ENCODE results near the gene SRL. TPM values are rescaled to one million over a fixed set of nuclear protein-coding genes. Genes with fewer than 3 reads are reported as not detected.

SRL gene
- total and polyA plus RNA-seq, 2 experiments from 2014 or later: not detected

DNA sequence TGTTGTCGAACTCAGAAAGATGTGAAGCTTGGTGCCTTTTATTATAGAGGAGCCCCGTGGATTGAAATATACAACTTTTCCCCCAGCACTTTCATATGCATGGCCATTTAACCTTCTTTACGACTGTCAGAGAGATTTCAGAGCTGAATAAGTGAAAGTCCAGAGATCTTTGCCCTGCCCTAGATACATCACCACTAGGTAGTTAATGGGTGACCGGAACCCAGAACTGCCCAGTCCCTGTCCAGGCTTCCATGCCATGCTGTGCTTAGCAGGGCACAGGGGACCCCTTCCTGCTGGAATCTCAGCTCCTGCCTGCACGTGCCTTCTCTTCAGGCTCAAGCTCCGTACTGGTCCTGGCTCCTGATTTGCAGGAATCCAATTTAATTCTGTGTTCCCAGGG is 32.2 kb downstream of the SRL start:
- in situ Hi-C loops (cut with MboI): loop anchor here (10.0 kb wide), 1 partner anchor 115 kb away; no protein-coding TSS in a partner anchor
- peaks cover 22% of the 10 kb centered on the region for H3K4me1 ChIP-seq (ENCODE audit: insufficient read depth)
- H3K36me3 ChIP-seq (ENCODE audit: low read depth): no peaks in the 10 kb centered on the region
- peaks cover 12% of the 10 kb centered on the region; the same call in 1 of the 2 replicates for H3F3A ChIP-seq (ENCODE audit: insufficient read depth)
- H3K9me3 ChIP-seq (ENCODE audit: low read depth): no peaks in the 10 kb centered on the region
- no peaks in the 10 kb centered on the region for H3K9me2 ChIP-seq (ENCODE audit: insufficient read depth)
- TF ChIP-seq EZH2 (IDR thresholded peaks at IDR 0.05; ENCODE audit: insufficient read depth, poor library complexity, severe bottlenecking) (no peak), EZH2phosphoT487 (IDR thresholded peaks at IDR 0.05; ENCODE audit: insufficient read depth, low read depth) (no peak)
- no peak overlapping the region for H3K4me2 ChIP-seq (ENCODE audit: unreplicated experiment)
- no peaks in the 10 kb centered on the region for H4K20me1 ChIP-seq (ENCODE audit: insufficient read depth)
- no peak for DNase-seq
- H3K79me2 ChIP-seq (ENCODE audit: insufficient read depth): no peaks in the 10 kb centered on the region
- 72 to 80% methylated on average over 6 of the region's 6 CpGs for WGBS, 2 experiments (ENCODE audit: low coverage in 1 of 2, low lambda C conversion rate in 2 of 2, missing lambda C conversion rate in 2 of 2)
- no peaks in the 10 kb centered on the region for H3K27me3 ChIP-seq (replicated peaks; ENCODE audit: insufficient read depth)
- no peak overlapping the region for H3K4me3 ChIP-seq
- no peak overlapping the region for H3K27ac ChIP-seq
- no peak overlapping the region for H3K9ac ChIP-seq
- no peak overlapping the region for H2AFZ ChIP-seq

GRCh38 chr16:4208341-4208751 is 33.5 kb downstream of the SRL start:
- Histone ChIP-seq H3K27ac (no peak overlapping the region), H2AFZ (no peak overlapping the region), H3K79me2 (ENCODE audit: insufficient read depth) (no peaks in the 10 kb centered on the region), H3K27me3 (replicated peaks; ENCODE audit: insufficient read depth) (no peaks in the 10 kb centered on the region), H3K4me1 (ENCODE audit: insufficient read depth) (peaks cover 9% of the 10 kb centered on the region), H3K4me2 (ENCODE audit: unreplicated experiment) (no peak overlapping the region), H3K4me3 (no peak overlapping the region), H3K36me3 (ENCODE audit: low read depth) (no peaks in the 10 kb centered on the region), H3K9me2 (ENCODE audit: insufficient read depth) (no peaks in the 10 kb centered on the region), H3K9ac (no peak overlapping the region), H3K9me3 (ENCODE audit: low read depth) (no peaks in the 10 kb centered on the region), H3F3A (ENCODE audit: insufficient read depth) (peaks cover 5% of the 10 kb centered on the region; the same call in 1 of the 2 replicates), H4K20me1 (ENCODE audit: insufficient read depth) (no peaks in the 10 kb centered on the region)
- WGBS, 2 experiments (ENCODE audit: low coverage in 1 of 2, low lambda C conversion rate in 2 of 2, missing lambda C conversion rate in 2 of 2): 87 to 88% methylated on average over 14 of the region's 14 CpGs
- DNase-seq: no peak
- in situ Hi-C loops (cut with MboI): loop anchor here (10.0 kb wide), 1 partner anchor 116 kb away; no protein-coding TSS in a partner anchor
- no peak for TF ChIP-seq EZH2 (IDR thresholded peaks at IDR 0.05; ENCODE audit: insufficient read depth, poor library complexity, severe bottlenecking)
- no peak for TF ChIP-seq EZH2phosphoT487 (IDR thresholded peaks at IDR 0.05; ENCODE audit: insufficient read depth, low read depth)

DNA sequence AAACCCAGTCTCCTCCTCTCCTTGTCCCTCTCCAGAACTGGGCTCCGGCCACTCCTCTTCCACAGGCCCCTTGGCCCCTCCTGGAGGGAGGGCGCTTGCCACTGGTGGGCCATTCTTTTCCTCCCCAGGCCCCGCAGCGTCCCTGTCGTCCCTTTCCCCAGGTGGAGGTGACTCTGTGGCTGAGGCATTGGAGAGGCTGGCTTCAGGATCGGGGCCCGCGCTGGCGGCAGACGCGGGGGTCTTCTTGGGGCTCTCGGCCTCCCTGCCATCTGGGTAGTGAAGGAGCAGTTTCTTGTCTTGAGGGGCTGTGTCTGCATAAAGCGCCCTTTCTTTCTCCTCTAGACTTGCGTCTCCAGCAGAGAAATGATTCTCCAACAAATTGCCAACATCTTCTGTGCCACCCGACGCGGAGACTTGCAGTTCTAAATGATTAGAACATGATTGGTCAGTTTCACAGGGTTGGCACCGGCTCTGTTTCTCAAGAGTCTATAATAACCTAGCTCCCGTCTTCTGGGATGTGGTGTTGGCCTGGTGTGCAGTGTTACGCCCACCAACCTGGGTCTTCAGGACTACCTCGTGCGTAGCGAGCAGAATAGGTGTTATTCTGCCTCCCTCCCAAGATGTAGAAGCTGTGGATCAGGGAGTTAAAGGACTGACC is 34.1 kb downstream of the SRL start:
- in situ Hi-C loops (cut with MboI): loop anchor here (10.0 kb wide), 1 partner anchor 117 kb away; no protein-coding TSS in a partner anchor

DNA sequence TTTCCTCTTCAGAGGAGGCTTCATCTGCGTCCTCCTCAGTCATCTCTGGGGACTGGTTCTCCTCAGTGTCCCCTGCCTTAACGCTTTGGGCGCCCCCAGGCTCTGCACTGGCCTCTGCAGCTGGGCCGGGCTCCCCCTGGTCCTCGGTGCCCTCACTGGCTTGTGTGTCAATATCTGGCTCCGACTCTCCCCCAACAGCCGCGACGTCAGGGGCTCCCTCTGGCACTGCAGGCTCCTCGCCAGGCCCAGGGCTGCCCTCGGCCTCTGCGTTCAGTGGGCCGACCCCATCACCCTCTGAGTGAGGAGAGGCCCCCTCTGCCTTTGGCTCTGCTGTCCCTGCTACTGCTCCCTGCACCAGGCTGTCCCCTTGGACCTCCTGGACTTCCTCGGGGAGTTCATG is 34.7 kb downstream of the SRL start:
- DNase-seq: no peak
- Histone ChIP-seq H3K36me3 (ENCODE audit: low read depth) (no peaks in the 10 kb centered on the region), H3F3A (ENCODE audit: insufficient read depth) (no peaks in the 10 kb centered on the region), H2AFZ (no peak overlapping the region), H3K27ac (no peak overlapping the region), H3K4me3 (no peak overlapping the region), H3K79me2 (ENCODE audit: insufficient read depth) (no peaks in the 10 kb centered on the region), H3K27me3 (replicated peaks; ENCODE audit: insufficient read depth) (no peaks in the 10 kb centered on the region), H3K9me2 (ENCODE audit: insufficient read depth) (no peaks in the 10 kb centered on the region), H3K9me3 (ENCODE audit: low read depth) (no peaks in the 10 kb centered on the region), H4K20me1 (ENCODE audit: insufficient read depth) (no peaks in the 10 kb centered on the region), H3K4me2 (ENCODE audit: unreplicated experiment) (no peak overlapping the region), H3K9ac (no peak overlapping the region), H3K4me1 (ENCODE audit: insufficient read depth) (no peaks in the 10 kb centered on the region)
- TF ChIP-seq EZH2 (IDR thresholded peaks at IDR 0.05; ENCODE audit: insufficient read depth, poor library complexity, severe bottlenecking) (no peak), EZH2phosphoT487 (IDR thresholded peaks at IDR 0.05; ENCODE audit: insufficient read depth, low read depth) (no peak)
- 71 to 89% methylated on average over 12 to 14 of the region's 14 CpGs for WGBS, 2 experiments (ENCODE audit: low coverage in 1 of 2, low lambda C conversion rate in 2 of 2, missing lambda C conversion rate in 2 of 2)
- in situ Hi-C loops (cut with MboI): loop anchor here (10.0 kb wide), 1 partner anchor 118 kb away; no protein-coding TSS in a partner anchor

More for the DNA sequence above, 34.1 kb downstream of the SRL start:
- Histone ChIP-seq H3K9me2 (ENCODE audit: insufficient read depth) (no peaks in the 10 kb centered on the region), H3K9me3 (ENCODE audit: low read depth) (no peaks in the 10 kb centered on the region), H3K79me2 (ENCODE audit: insufficient read depth) (no peaks in the 10 kb centered on the region), H3F3A (ENCODE audit: insufficient read depth) (0 out of 2 replicates have a peak, but pooled peaks cover under 1% of the 10 kb centered on the region), H2AFZ (no peak overlapping the region), H3K36me3 (ENCODE audit: low read depth) (no peaks in the 10 kb centered on the region), H3K9ac (no peak overlapping the region), H4K20me1 (ENCODE audit: insufficient read depth) (no peaks in the 10 kb centered on the region), H3K27ac (no peak overlapping the region), H3K4me1 (ENCODE audit: insufficient read depth) (peaks cover 4% of the 10 kb centered on the region), H3K4me2 (ENCODE audit: unreplicated experiment) (no peak overlapping the region), H3K4me3 (no peak overlapping the region), H3K27me3 (replicated peaks; ENCODE audit: insufficient read depth) (no peaks in the 10 kb centered on the region)
- TF ChIP-seq EZH2phosphoT487 (IDR thresholded peaks at IDR 0.05; ENCODE audit: insufficient read depth, low read depth) (no peak), EZH2 (IDR thresholded peaks at IDR 0.05; ENCODE audit: insufficient read depth, poor library complexity, severe bottlenecking) (no peak)
- DNase-seq: no peak
- WGBS, 2 experiments (ENCODE audit: low coverage in 1 of 2, low lambda C conversion rate in 2 of 2, missing lambda C conversion rate in 2 of 2): 87% methylated on average over 23 of the region's 23 CpGs

All from GM23248 (cell line).